Measurements from ENCODE around the gene OR4Q3. TPM values are rescaled to one million over a fixed set of nuclear protein-coding genes. Genes with fewer than 3 reads are reported as not detected.
"Not testable (repeated sequence)": the region's sequence is repeated elsewhere in the genome, so short reads cannot be mapped to it uniquely, and the experiment has no call there.

The OR4Q3 gene
- total RNA-seq, 1 experiment from 2014 or later, result not detected

- Histone ChIP-seq H2BK120ac (ENCODE audit: low read depth, low read length, poor library complexity, severe bottlenecking) (no peak overlapping the region), H2BK12ac (ENCODE audit: insufficient read length, low read depth, low read length) (no peak overlapping the region), H3K4me1 (ENCODE audit: insufficient read depth, low read length) (no peaks in the 10 kb centered on the region), H4K5ac (ENCODE audit: insufficient read length, low read depth, low read length) (no peak overlapping the region), H2BK5ac (ENCODE audit: insufficient read length, low read length) (no peak overlapping the region), H3K23ac (ENCODE audit: insufficient read length, low read depth, low read length) (no peak overlapping the region), H3K4me2 (ENCODE audit: insufficient read depth, insufficient read length, low read length) (no peak overlapping the region), H3K23me2 (ENCODE audit: insufficient read length, low read depth, low read length, poor library complexity, severe bottlenecking) (no peaks in the 10 kb centered on the region), H2AFZ (ENCODE audit: low read length) (no peak overlapping the region), H3K14ac (ENCODE audit: insufficient read depth, low read length) (no peak overlapping the region), H3K56ac (ENCODE audit: insufficient read length, low read depth, low read length) (no peak overlapping the region), H3K18ac (ENCODE audit: insufficient read length, low read depth, low read length) (no peak overlapping the region), H4K91ac (ENCODE audit: insufficient read length, low read depth, low read length) (no peak overlapping the region), H3K9me3 (ENCODE audit: control insufficient read depth, low read depth, low read length) (peaks cover 84% of the 10 kb centered on the region), H4K8ac (replicated peaks; ENCODE audit: insufficient read length, low read depth, low read length) (no peak overlapping the region), H3K27ac (ENCODE audit: insufficient read length, low read depth, low read length) (no peak overlapping the region), H3K4ac (ENCODE audit: low read depth, low read length) (no peak overlapping the region), H3K79me1 (ENCODE audit: insufficient read depth, low read depth, low read length, poor library complexity, severe bottlenecking) (no peaks in the 10 kb centered on the region), H2BK20ac (ENCODE audit: low read depth, low read length, poor library complexity, severe bottlenecking) (no peak overlapping the region), H2AK5ac (ENCODE audit: insufficient read length, low read length) (no peak overlapping the region), H3K9ac (ENCODE audit: extremely low read depth, insufficient read length, low read length) (no peak overlapping the region), H3K79me2 (ENCODE audit: insufficient read depth, low read length) (no peaks in the 10 kb centered on the region), H4K20me1 (ENCODE audit: control insufficient read depth, insufficient read depth, insufficient read length) (no peaks in the 10 kb centered on the region), H3T11ph (ENCODE audit: low read length) (no peak overlapping the region), H2BK15ac (ENCODE audit: low read depth, low read length) (no peak overlapping the region), H3K27me3 (ENCODE audit: insufficient read depth, low read length) (no peaks in the 10 kb centered on the region)
- Mint-ChIP-seq H3K27ac (no peak overlapping the region), H3K4me1 (no peaks in the 10 kb centered on the region), H3K36me3 (ENCODE audit: insufficient read depth in 1 of 3, low read depth in 3 of 3) (peaks cover 7 to 17% (median 9%) of the 10 kb centered on the region in 3 experiments; a peak in 5 of 7 replicates), H3K4me3 (no peak overlapping the region), H3K27me3 (ENCODE audit: low read depth) (no peaks in the 10 kb centered on the region), H3K9me3 (peaks cover 37 to 46% of the 10 kb centered on the region in 2 experiments)
- no CpG with 5 or more reads among the region's 2 CpGs for WGBS (ENCODE audit: extremely low coverage, insufficient read length, low lambda C conversion rate)
- DNase-seq, result no peak
- TF ChIP-seq, protein P1, sequence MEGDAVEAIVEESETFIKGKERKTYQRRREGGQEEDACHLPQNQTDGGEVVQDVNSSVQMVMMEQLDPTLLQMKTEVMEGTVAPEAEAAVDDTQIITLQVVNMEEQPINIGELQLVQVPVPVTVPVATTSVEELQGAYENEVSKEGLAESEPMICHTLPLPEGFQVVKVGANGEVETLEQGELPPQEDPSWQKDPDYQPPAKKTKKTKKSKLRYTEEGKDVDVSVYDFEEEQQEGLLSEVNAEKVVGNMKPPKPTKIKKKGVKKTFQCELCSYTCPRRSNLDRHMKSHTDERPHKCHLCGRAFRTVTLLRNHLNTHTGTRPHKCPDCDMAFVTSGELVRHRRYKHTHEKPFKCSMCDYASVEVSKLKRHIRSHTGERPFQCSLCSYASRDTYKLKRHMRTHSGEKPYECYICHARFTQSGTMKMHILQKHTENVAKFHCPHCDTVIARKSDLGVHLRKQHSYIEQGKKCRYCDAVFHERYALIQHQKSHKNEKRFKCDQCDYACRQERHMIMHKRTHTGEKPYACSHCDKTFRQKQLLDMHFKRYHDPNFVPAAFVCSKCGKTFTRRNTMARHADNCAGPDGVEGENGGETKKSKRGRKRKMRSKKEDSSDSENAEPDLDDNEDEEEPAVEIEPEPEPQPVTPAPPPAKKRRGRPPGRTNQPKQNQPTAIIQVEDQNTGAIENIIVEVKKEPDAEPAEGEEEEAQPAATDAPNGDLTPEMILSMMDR (conservative IDR thresholded peaks at IDR 0.05), result no peak
These were observed 10.8 kb downstream of the OR4Q3 start for GRCh38 chr14:19754172-19754571.

DNA sequence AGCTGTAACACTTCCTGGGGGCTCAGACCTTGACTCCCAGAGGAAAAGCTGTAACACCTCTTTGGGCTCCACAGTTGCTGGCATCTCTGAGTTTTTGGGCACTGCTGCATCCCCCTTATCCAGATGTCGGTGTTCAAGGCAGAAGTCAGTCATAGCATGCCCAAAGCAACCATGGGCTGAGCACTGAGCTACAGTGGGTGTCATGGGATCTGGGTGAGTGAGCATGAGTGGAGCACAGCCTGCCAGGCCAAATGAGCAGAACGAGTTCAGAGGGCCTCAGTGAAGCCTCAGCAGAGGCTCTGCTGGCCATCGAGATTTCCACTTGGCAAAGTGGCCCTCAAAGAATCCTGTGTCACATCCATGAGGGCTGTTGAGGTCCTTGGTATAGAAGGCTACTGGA is 28.1 kb downstream of the OR4Q3 start:
- H2BK5ac ChIP-seq (ENCODE audit: insufficient read length, low read length), result not testable (repeated sequence)

More for the DNA sequence above, 28.1 kb downstream of the OR4Q3 start:
- not testable (repeated sequence) for H2BK15ac ChIP-seq (ENCODE audit: low read depth, low read length); H3K14ac ChIP-seq (ENCODE audit: insufficient read depth, low read length); H3K79me2 ChIP-seq (ENCODE audit: insufficient read depth, low read length); H3K27me3 ChIP-seq (ENCODE audit: insufficient read depth, low read length); H4K8ac ChIP-seq (replicated peaks; ENCODE audit: insufficient read length, low read depth, low read length); H2AFZ ChIP-seq (ENCODE audit: low read length); H3K79me1 ChIP-seq (ENCODE audit: insufficient read depth, low read depth, low read length, poor library complexity, severe bottlenecking); DNase-seq; H3K56ac ChIP-seq (ENCODE audit: insufficient read length, low read depth, low read length); H3K27ac Mint-ChIP-seq; H4K91ac ChIP-seq (ENCODE audit: insufficient read length, low read depth, low read length); H3K27ac ChIP-seq (ENCODE audit: insufficient read length, low read depth, low read length); H3K4me2 ChIP-seq (ENCODE audit: insufficient read depth, insufficient read length, low read length); H3T11ph ChIP-seq (ENCODE audit: low read length); H3K23me2 ChIP-seq (ENCODE audit: insufficient read length, low read depth, low read length, poor library complexity, severe bottlenecking); H2BK20ac ChIP-seq (ENCODE audit: low read depth, low read length, poor library complexity, severe bottlenecking); H2BK12ac ChIP-seq (ENCODE audit: insufficient read length, low read depth, low read length); H3K4me1 Mint-ChIP-seq; H3K4ac ChIP-seq (ENCODE audit: low read depth, low read length); H2AK5ac ChIP-seq (ENCODE audit: insufficient read length, low read length); H4K5ac ChIP-seq (ENCODE audit: insufficient read length, low read depth, low read length); H4K20me1 ChIP-seq (ENCODE audit: control insufficient read depth, insufficient read depth, insufficient read length); H3K4me3 Mint-ChIP-seq; H3K27me3 Mint-ChIP-seq (ENCODE audit: low read depth); H3K9ac ChIP-seq (ENCODE audit: extremely low read depth, insufficient read length, low read length); H2BK120ac ChIP-seq (ENCODE audit: low read depth, low read length, poor library complexity, severe bottlenecking); H3K18ac ChIP-seq (ENCODE audit: insufficient read length, low read depth, low read length); H3K23ac ChIP-seq (ENCODE audit: insufficient read length, low read depth, low read length); H3K4me1 ChIP-seq (ENCODE audit: insufficient read depth, low read length)
- no CpG with 5 or more reads among the region's 3 CpGs for whole genome bisulfite sequencing (ENCODE audit: extremely low coverage, insufficient read length, low lambda C conversion rate)
- H3K9me3 ChIP-seq (ENCODE audit: control insufficient read depth, low read depth, low read length), result peaks cover 67% of the 10 kb centered on the region
- Mint-ChIP-seq H3K36me3 (ENCODE audit: insufficient read depth in 1 of 3, low read depth in 3 of 3) (peaks cover 18 to 68% (median 19%) of the 10 kb centered on the region in 3 experiments), H3K9me3 (peaks cover 95 to 96% of the 10 kb centered on the region in 2 experiments)
